ENCODE results near the gene DYDC2. TPM values are rescaled to one million over a fixed set of nuclear protein-coding genes. Genes with fewer than 3 reads are reported as not detected.

Gene DYDC2
- total RNA-seq, 1 experiment from 2014 or later, result not detected

- intact Hi-C loops (cut with micrococcal nuclease; ENCODE audit: unreplicated experiment), result no loop called here
- no peak overlapping the region for H3K27ac ChIP-seq (ENCODE audit: low read length)
- H3K4me1 ChIP-seq (ENCODE audit: control insufficient read depth, insufficient read depth, low read length), result peaks cover 13% of the 10 kb centered on the region; the same call in 1 of the 2 replicates
- H3K27me3 ChIP-seq (ENCODE audit: control insufficient read depth, insufficient read depth, low read length), result no peaks in the 10 kb centered on the region
- BruUV-seq (replicated peaks), result no TSS peak
- no peak for TF ChIP-seq POLR2AphosphoS5 (IDR thresholded peaks at IDR 0.05; ENCODE audit: low read depth, low read length)
- TF ChIP-seq CTCF (IDR thresholded peaks at IDR 0.05), result no peak
- no peaks in the 10 kb centered on the region for H3K36me3 ChIP-seq (ENCODE audit: control insufficient read depth, insufficient read depth, low read length)
- POLR2A ChIA-PET, result no interaction called here
- in situ Hi-C loops (cut with HindIII; ENCODE audit: low pct_unique_long_range_greater_than_20kb, low sequenced_read_pairs), result no loop called here
- H3K9me3 ChIP-seq (ENCODE audit: control insufficient read depth, insufficient read depth, low read depth, low read length), result no peaks in the 10 kb centered on the region
- ATAC-seq (no peak), DNase-seq (ENCODE audit: low read depth, low spot score) (no peak)
- CTCF ChIA-PET, result no interaction called here
- no peak overlapping the region for H3K4me3 ChIP-seq (ENCODE audit: low read depth in 2 of 2, low read length in 2 of 2)
Measured at GRCh38 chr10:80410122-80410521, 53.5 kb downstream of the DYDC2 start.

- no peak for ATAC-seq
- DNase-seq (ENCODE audit: low read depth, low spot score), result no peak
- BruUV-seq (replicated peaks), result no TSS peak
- Histone ChIP-seq H3K9me3 (ENCODE audit: control insufficient read depth, insufficient read depth, low read depth, low read length) (no peaks in the 10 kb centered on the region), H3K36me3 (ENCODE audit: control insufficient read depth, insufficient read depth, low read length) (no peaks in the 10 kb centered on the region), H3K4me3 (ENCODE audit: low read depth in 2 of 2, low read length in 2 of 2) (no peak overlapping the region), H3K27ac (ENCODE audit: low read length) (no peak overlapping the region), H3K4me1 (ENCODE audit: control insufficient read depth, insufficient read depth, low read length) (peaks cover 13% of the 10 kb centered on the region; the same call in 1 of the 2 replicates), H3K27me3 (ENCODE audit: control insufficient read depth, insufficient read depth, low read length) (no peaks in the 10 kb centered on the region)
- intact Hi-C loops (cut with micrococcal nuclease; ENCODE audit: unreplicated experiment) (no loop called here), in situ Hi-C loops (cut with HindIII; ENCODE audit: low pct_unique_long_range_greater_than_20kb, low sequenced_read_pairs) (no loop called here)
- ChIA-PET CTCF (no interaction called here), POLR2A (no interaction called here)
- no peak for TF ChIP-seq POLR2AphosphoS5 (IDR thresholded peaks at IDR 0.05; ENCODE audit: low read depth, low read length)
- TF ChIP-seq SIN3A (IDR thresholded peaks at IDR 0.05; ENCODE audit: borderline replicate concordance, insufficient read depth, low read depth, low read length), result no peak
- TF ChIP-seq TCF7L2 (IDR thresholded peaks at IDR 0.05; ENCODE audit: low read depth, low read length), result no peak
- no peak for TF ChIP-seq CTCF (IDR thresholded peaks at IDR 0.05)
- no peak for TF ChIP-seq REST (IDR thresholded peaks at IDR 0.05; ENCODE audit: insufficient read depth in 1 of 2, low read depth in 2 of 2, low read length in 1 of 2)
Measured at GRCh38 chr10:80410578-80411145, 54.1 kb downstream of the DYDC2 start.
